LNCaP clone FGC (cell line): Measurements from ENCODE around the gene DOCK2.

Experiments used
- DNase-seq: peaks from one replicate; pipeline ENCODE4 v3.0.0-alpha.2; 2011; ENCODE audit warnings: low read depth
- H3K4me3 ChIP-seq: 2 replicates; pipeline ENCODE4 v1.5.1; 2011; ENCODE audit warnings: mild to moderate bottlenecking, low read depth, low read length, control low read depth
- CTCF ChIP-seq: IDR thresholded peaks from 2 replicates; pipeline ENCODE4 v1.5.1; 2012; ENCODE audit warnings: mild to moderate bottlenecking; ENCODE audit not compliant: control insufficient read depth, insufficient read depth; ENCODE audit errors: extremely low read depth

Gene DOCK2

GRCh38 chr5:169756071-169756765, 119.1 kb downstream of the DOCK2 start:
- no peak overlapping the region for H3K4me3 ChIP-seq
- no peak for TF ChIP-seq CTCF
- no peak for DNase-seq

DNA sequence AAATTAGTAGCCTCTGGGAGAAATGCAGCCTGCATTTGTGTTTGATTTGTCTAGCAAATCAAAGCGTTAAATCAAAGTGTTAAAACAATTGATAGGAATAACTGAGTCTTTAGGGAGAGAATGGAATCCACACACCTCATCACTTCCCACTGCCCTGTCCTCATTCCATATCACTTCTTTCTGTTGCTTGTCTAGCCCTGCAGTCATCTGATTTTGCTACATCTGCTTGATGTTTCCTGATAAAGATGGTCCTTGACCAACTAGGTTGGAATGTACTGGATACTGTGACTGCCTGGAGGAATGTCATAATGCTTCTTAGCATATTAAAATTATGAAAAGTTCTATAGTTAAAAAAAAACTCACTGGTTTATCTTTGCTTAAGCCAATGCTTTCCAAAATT, 119.9 kb downstream of the DOCK2 start:
- DNase-seq, result no peak
- TF ChIP-seq CTCF, result no peak
- H3K4me3 ChIP-seq, result no peak overlapping the region

- no peak for DNase-seq
- no peak overlapping the region for H3K4me3 ChIP-seq
- TF ChIP-seq CTCF, result no peak
Observed at GRCh38 chr5:169758886-169759285, 121.8 kb downstream of the DOCK2 start.

GRCh38 chr5:169760229-169760628, 123.2 kb downstream of the DOCK2 start:
- TF ChIP-seq CTCF, result no peak
- DNase-seq, result no peak
- no peak overlapping the region for H3K4me3 ChIP-seq

GRCh38 chr5:169762338-169763095, 125.4 kb downstream of the DOCK2 start:
- TF ChIP-seq CTCF, result no peak
- no peak overlapping the region for H3K4me3 ChIP-seq
- no peak for DNase-seq

DNA sequence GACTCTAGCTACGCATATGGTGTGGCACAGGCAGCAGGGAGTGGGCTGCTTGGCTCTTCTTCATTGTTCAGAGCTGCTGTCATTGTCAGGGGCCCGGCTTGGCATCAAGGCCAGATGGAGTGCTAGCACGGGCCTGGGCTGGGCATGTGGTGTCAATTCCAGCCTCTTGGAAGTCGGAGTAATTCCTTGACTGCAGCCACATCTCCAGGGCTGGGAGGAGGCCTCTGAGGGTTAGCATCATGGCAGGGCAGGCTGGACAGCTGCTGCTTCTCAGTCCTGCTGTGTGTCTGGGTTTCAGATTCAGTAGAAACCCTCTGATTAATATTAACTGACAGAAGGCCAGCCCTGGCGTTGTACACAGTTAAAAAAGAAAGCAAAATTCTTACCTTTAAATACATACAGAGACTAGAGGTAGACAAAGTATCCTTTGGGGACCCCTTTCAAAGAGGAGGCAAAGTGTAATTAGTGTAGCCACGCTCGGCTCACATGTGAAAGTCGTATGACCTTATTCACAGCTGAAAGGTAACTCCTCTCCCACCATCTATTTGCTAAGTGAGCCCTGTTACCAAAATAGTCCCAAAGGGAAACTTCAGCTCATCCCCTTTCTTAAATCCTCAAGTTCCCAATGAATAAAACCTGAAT, 126.4 kb downstream of the DOCK2 start:
- no peak for DNase-seq
- TF ChIP-seq CTCF, result no peak
- H3K4me3 ChIP-seq, result no peak overlapping the region
